ENCODE results near the gene CUEDC1.

GRCh38 chr17:57953705-57954396 lies 1.4 kb downstream of the CUEDC1 start:
- TF ChIP-seq REST (IDR thresholded peaks at IDR 0.05; ENCODE audit: insufficient replicate concordance, low read depth) (no peak), CTCF (IDR thresholded peaks at IDR 0.05; ENCODE audit: insufficient read depth, low read length) (no peak)

Data from HL-60 (cell line).